ACC112 (cell line): ENCODE measurements around the gene RAB25.
"Not testable (repeated sequence)": the region's sequence is repeated elsewhere in the genome, so short reads cannot be mapped to it uniquely, and the experiment has no call there.

Source experiments
- H2AFZ ChIP-seq: fragments of 200-600 bp; sonication (generic); one replicate; pipeline ENCODE4 v1.6.0; 2017; ENCODE audit warnings: antibody characterized with exemption, low read length; ENCODE audit not compliant: unreplicated experiment
- H3K27ac ChIP-seq: fragments of 200-600 bp; sonication (generic); 2 replicates; pipeline ENCODE4 v1.5.1; 2014; ENCODE audit warnings: low read depth, mild to moderate bottlenecking, antibody characterized with exemption, low read length, moderate library complexity
- H3K27me3 ChIP-seq: fragments of 200-600 bp; sonication (generic); 2 replicates; pipeline ENCODE4 v1.6.1; 2014; ENCODE audit warnings: mild to moderate bottlenecking, antibody characterized with exemption, low read length, moderate library complexity, mixed read lengths; ENCODE audit not compliant: insufficient read depth
- H3K36me3 ChIP-seq: fragments of 200-600 bp; sonication (generic); 2 replicates; pipeline ENCODE4 v1.6.1; 2016; ENCODE audit warnings: mild to moderate bottlenecking, antibody characterized with exemption, low read length, moderate library complexity, mixed read lengths; ENCODE audit not compliant: insufficient read depth
- H3K4me1 ChIP-seq: fragments of 200-600 bp; sonication (generic); one replicate; pipeline ENCODE4 v1.6.1; 2016; ENCODE audit warnings: low read length, mixed read lengths; ENCODE audit not compliant: insufficient read depth, unreplicated experiment, control insufficient read depth
- H3K4me3 ChIP-seq: fragments of 200-600 bp; sonication (generic); 2 replicates; pipeline ENCODE4 v1.5.1; 2014; ENCODE audit warnings: mild to moderate bottlenecking, low read depth, low read length
- H3K79me2 ChIP-seq: fragments of 200-600 bp; sonication (generic); one replicate; pipeline ENCODE4 v1.6.0; 2016; ENCODE audit warnings: low read length; ENCODE audit not compliant: control insufficient read depth, unreplicated experiment, insufficient read depth

RAB25 gene

GRCh38 chr1:156112276-156113137, 51.5 kb downstream of the RAB25 start:
- Histone ChIP-seq H2AFZ (no peak overlapping the region), H3K79me2 (peaks cover 29% of the 10 kb centered on the region), H3K27me3 (no peaks in the 10 kb centered on the region), H3K4me1 (peaks cover 25% of the 10 kb centered on the region), H3K4me3 (no peak overlapping the region), H3K27ac (peak overlapping the region; percentile 36; the same call in 1 of the 2 replicates), H3K36me3 (no peaks in the 10 kb centered on the region; the same call in 1 of the 2 replicates)

- peak overlapping the region; percentile 94 for H3K27ac ChIP-seq
- peak overlapping the region; percentile 90 for H3K4me3 ChIP-seq
- H3K27me3 ChIP-seq: no peaks in the 10 kb centered on the region
- no peak overlapping the region for H2AFZ ChIP-seq
- H3K79me2 ChIP-seq: peaks cover 38% of the 10 kb centered on the region
- H3K36me3 ChIP-seq: peaks cover 6% of the 10 kb centered on the region; the same call in 1 of the 2 replicates
- H3K4me1 ChIP-seq: peaks cover 28% of the 10 kb centered on the region
Observed at GRCh38 chr1:156113282-156113950, 52.5 kb downstream of the RAB25 start.

DNA sequence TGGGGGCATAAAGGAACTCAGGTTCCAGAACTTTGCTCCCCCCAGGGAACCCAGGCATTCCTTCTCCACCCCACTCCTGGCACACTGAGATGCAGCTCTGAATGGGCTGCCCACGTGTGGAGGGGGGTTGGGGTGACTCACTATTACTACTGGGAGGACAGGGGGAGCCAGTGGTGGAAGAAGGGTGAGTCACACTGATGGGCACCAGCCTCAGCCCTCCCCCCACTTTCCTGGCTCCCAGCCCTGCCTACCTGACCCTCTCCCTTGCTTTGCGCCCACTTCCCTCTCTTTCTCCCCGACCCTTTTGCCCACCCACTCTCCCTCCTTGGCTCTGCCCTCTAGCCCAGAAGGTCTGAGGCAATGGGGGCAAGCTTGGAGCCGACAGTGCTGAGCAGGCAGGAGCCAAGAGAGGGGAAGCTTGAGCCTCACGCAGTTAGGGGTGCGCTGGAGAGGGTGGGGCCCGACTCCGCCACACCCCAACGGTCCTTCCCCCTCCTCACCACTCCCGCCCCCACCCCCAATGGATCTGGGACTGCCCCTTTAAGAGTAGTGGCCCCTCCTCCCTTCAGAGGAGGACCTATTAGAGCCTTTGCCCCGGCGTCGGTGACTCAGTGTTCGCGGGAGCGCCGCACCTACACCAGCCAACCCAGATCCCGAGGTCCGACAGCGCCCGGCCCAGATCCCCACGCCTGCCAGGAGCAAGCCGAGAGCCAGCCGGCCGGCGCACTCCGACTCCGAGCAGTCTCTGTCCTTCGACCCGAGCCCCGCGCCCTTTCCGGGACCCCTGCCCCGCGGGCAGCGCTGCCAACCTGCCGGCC, 53.4 kb downstream of the RAB25 start, which contains the start of gene LMNA:
Gene LMNA (plus strand): TSS at position 611 of the 818 bp plus-strand sequence. CDS start 208 bp downstream, outside the sequence.
- Histone ChIP-seq H3K4me1 (peaks cover 28% of the 10 kb centered on the region), H3K79me2 (peaks cover 46% of the 10 kb centered on the region), H3K27ac (peak within 1 kb of the TSS; percentile 94), H3K27me3 (no peaks in the 10 kb centered on the region), H3K36me3 (peaks cover 9% of the 10 kb centered on the region; the same call in 1 of the 2 replicates), H2AFZ (no peak within 1 kb of the TSS), H3K4me3 (peak within 1 kb of the TSS; percentile 90)

DNA sequence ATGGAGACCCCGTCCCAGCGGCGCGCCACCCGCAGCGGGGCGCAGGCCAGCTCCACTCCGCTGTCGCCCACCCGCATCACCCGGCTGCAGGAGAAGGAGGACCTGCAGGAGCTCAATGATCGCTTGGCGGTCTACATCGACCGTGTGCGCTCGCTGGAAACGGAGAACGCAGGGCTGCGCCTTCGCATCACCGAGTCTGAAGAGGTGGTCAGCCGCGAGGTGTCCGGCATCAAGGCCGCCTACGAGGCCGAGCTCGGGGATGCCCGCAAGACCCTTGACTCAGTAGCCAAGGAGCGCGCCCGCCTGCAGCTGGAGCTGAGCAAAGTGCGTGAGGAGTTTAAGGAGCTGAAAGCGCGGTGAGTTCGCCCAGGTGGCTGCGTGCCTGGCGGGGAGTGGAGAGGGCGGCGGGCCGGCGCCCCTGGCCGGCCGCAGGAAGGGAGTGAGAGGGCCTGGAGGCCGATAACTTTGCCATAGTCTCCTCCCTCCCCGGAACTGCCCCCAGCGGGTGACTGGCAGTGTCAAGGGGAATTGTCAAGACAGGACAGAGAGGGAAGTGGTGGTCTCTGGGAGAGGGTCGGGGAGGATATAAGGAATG, 54.1 kb downstream of the RAB25 start:
- H3K27ac ChIP-seq: peak overlapping the region; percentile 94
- no peaks in the 10 kb centered on the region for H3K27me3 ChIP-seq
- H3K36me3 ChIP-seq: peaks cover 9% of the 10 kb centered on the region; the same call in 1 of the 2 replicates
- H2AFZ ChIP-seq: no peak overlapping the region
- peak overlapping the region; percentile 90 for H3K4me3 ChIP-seq
- H3K4me1 ChIP-seq: peaks cover 34% of the 10 kb centered on the region
- peaks cover 53% of the 10 kb centered on the region for H3K79me2 ChIP-seq

GRCh38 chr1:156115514-156116374, 54.8 kb downstream of the RAB25 start:
- peak overlapping the region; percentile 94 for H3K27ac ChIP-seq
- peaks cover 9% of the 10 kb centered on the region; the same call in 1 of the 2 replicates for H3K36me3 ChIP-seq
- peaks cover 41% of the 10 kb centered on the region for H3K4me1 ChIP-seq
- H2AFZ ChIP-seq: no peak overlapping the region
- no peaks in the 10 kb centered on the region for H3K27me3 ChIP-seq
- H3K4me3 ChIP-seq: peak overlapping the region; percentile 90
- H3K79me2 ChIP-seq: peaks cover 60% of the 10 kb centered on the region

DNA sequence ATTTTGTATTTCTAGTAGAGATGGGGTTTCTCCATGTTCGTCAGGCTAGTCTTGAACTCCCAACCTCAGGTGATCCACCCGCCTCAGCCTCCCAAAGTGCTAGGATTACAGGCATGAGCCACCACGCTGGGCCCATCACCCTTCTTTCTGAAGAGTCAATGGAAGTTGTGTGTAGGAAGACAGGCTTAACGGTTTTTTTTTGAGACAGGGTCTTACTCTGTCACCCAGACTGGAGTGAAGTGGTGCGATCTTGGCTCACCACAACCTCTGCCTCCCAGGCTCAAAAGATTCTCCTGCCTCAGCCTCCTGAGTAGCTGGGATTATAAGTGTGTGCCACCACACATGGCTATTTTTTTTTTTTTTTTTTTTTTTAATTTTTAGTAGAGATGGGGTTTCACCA, 55.8 kb downstream of the RAB25 start:
- not testable (repeated sequence) for H2AFZ ChIP-seq, H3K36me3 ChIP-seq, H3K27me3 ChIP-seq
- peaks cover 70% of the 10 kb centered on the region for H3K79me2 ChIP-seq
- H3K4me3 ChIP-seq: peak overlapping the region; percentile 90
- peak overlapping the region; percentile 94 for H3K27ac ChIP-seq
- H3K4me1 ChIP-seq: peaks cover 50% of the 10 kb centered on the region

DNA sequence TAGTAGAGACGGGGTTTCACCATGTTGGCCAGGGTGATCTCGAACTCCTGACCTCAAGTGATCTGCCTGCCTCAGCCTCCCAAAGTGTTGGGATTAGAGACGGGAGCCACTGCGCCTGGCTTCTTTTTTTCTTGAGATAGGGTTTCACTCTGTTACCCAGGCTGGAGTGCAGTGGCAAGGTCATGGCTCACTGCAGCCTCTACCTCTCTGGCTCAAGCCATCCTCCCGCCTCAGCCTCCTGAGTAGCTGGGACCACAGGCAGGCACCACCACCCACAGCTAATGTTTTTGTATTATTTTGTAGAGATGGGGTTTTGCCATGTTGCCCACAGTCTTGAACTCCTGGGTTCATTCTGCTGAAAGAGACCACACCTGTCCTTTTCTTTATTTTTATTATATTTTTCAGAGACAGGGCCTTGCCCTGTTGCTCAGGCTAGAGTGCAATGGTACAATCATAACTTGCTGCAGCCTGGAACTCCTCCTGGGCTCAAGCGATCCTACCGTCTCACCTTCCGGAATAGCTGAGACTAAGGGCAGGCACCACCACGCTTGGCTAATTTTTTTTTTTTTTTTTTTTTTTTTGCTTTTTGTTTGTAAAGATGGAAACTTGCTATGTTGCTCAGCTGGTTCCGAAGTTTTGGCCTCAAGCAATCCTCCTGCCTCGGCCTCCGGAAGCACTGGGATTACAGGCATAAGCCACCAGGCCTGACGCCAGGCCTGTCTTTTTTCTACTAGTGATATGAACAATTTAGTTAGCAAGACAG, 56.6 kb downstream of the RAB25 start:
- Histone ChIP-seq H3K4me1 (peaks cover 49% of the 10 kb centered on the region), H2AFZ (no peak overlapping the region), H3K79me2 (peaks cover 78% of the 10 kb centered on the region), H3K27me3 (no peaks in the 10 kb centered on the region), H3K27ac (peak overlapping the region; percentile 94), H3K36me3 (peaks cover 9% of the 10 kb centered on the region; the same call in 1 of the 2 replicates), H3K4me3 (peak overlapping the region; percentile 90)

DNA sequence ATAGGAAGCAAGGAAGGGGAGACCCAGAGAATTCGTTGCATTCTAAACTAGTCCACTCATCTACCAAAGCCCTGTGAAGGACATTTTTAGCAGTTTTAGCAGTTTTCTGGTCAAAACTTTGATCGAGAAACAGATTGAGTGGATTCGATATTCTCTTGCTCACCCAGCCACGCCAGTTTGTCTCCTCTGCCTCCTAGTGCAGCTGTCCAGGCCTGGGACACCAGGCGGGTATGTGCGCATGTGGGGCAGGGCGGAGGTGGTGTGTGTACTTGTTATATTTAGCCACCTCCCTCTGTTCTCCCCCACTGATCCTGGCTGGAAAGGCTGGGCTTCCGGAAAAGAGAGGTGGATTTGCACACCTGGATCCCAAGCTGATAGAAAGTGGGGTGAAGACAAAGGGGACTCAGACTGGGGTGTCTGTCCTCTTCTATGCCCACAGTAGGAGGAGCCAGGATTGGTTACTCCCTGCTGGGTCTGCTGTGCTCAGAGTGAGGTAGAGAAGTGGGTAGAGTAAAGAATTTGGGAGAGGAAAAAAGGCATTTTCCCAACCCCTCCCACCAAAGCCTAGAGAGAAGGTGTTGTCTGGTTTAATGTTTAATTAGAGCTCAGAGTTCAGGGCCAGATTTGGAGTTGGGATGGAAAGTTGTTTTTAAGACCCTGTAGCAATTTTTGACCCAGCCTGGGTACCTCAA, 57.4 kb downstream of the RAB25 start:
- H3K4me1 ChIP-seq: peaks cover 50% of the 10 kb centered on the region

More for the DNA sequence above, 57.4 kb downstream of the RAB25 start:
- Histone ChIP-seq H3K36me3 (peaks cover 9% of the 10 kb centered on the region; the same call in 1 of the 2 replicates), H3K27me3 (no peaks in the 10 kb centered on the region), H3K4me3 (peak overlapping the region; percentile 90), H3K79me2 (peaks cover 84% of the 10 kb centered on the region), H2AFZ (no peak overlapping the region), H3K27ac (peak overlapping the region; percentile 94)
